ENCODE data around the gene OR51G2.
"Not testable (repeated sequence)": the region's sequence is repeated elsewhere in the genome, so short reads cannot be mapped to it uniquely, and the experiment has no call there.

Gene OR51G2, protein sequence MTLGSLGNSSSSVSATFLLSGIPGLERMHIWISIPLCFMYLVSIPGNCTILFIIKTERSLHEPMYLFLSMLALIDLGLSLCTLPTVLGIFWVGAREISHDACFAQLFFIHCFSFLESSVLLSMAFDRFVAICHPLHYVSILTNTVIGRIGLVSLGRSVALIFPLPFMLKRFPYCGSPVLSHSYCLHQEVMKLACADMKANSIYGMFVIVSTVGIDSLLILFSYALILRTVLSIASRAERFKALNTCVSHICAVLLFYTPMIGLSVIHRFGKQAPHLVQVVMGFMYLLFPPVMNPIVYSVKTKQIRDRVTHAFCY

DNA sequence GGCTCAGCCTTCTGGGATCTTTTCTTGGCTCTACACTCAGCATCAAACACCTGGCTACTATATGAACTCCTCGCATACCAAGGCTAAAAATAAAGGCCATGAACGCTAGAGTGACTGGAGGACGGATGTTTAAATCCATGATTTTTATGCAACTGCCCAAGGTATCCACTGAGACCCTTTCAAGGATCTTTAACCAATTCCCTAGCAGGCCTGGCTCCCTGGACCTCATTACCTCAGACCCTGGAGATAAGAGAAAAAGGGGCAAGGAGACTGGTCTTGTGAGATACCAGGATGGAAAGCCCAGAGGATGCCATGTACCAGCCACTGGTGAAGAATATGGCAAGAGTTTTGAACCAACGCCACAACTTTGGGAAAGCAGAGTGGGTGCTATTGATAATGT lies at the start of gene OR51G2:
OR51G2 (minus strand) TSS at position 101 of the 400 bp plus-strand sequence. CDS start 3,687 bp downstream, outside the sequence.
- DNase-seq, result no peak

DNA sequence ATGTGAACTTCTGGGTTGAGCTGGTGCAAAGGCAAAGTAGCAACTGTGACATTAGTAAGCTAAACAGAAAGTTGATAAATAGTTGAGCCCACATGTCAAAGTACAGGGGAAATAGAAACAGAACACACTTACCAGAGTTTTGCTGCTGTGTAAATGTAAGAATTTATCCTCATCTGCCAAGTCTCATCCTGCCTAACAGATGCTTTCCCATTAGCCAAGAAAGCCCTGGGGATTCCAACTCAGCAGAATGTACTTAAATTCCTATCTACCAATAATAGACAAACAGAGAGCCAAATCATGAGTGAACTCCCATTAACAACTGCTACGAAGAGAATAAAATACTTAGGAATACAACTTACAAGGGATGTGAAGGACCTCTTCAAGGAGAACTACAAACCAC lies 43.7 kb upstream of the OR51G2 start:
- DNase-seq, result no peak

DNA sequence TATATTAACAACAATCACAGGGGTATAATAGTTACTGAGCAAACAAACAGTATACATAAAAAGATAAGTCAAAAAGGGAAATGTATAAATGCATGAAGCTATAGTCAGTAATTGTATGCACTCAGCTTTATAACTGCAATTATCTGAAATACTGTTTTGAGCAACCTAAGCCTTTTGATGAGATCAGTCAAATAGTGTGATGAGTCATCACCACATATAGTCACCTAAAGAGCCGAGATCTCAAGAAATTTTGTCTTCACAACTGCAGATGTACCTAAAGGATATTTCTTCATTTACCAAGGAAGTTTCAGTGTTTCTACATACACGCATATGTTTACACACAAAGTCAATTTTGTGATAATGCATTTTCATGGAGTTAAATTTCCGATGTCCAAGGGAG lies 41.7 kb upstream of the OR51G2 start:
- DNase-seq, result no peak

DNA sequence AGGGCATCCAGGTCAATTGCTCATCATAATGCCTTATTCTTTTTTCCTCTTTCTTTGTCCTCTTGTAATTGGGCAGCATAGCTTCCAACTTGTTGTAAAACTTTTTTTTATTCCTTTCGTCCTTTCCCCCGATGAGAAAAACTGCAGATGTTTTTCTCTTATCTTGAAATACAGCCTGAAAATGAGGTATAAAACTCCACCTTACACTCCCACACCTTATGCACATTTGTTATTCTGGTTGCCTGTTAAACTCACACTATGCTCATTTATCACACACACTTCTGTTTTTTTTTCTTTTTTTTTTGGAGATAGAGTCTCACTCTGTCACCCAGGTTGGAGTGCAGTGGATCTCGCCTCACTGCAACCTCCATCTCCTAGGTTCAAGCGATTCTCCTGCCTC lies 38.2 kb upstream of the OR51G2 start:
- no peak for DNase-seq

DNA sequence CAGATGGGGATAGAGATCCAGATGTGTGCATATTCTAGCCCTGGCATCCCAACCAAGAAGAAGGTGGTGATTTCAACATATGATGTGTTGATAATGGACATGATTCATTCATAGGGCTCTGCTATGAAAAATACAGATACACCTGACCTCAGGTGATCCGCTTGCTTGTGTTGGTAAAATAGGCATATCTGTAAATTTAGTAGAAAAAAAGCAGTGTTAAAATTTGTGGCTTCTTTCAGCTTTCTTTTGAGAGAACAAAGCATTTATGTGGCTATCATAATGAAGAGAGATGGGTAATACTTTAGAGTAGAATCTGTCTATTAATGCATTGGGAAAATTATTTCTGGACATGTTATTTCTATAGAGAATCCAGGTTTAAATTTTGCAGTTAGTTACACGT lies 36.5 kb upstream of the OR51G2 start, which contains the start of gene OR51A2:
OR51A2 (minus strand) TSS at position 101 of the 400 bp plus-strand sequence; CDS start at position 101, 0 bp downstream.
- not testable (repeated sequence) for DNase-seq

DNA sequence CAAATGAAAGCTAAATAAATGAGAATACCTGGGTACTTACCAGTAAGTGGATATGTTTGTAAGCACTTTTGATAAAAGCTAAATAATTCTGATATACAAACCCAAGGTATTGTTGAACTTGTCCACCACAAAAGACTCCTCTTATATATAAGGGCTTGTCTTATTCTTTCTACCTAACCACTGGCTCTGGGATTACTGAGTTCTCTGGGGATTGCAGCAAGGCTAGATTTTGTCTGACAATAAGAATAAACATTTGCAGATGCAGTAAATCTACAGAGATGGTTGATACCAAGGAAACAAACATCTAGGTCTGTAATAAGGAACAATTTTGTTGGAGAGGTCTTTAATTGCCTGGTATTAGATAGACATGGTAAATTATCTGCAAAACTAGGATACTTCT lies 28.4 kb upstream of the OR51G2 start, which contains the start of gene OR51A4:
OR51A4 (minus strand) TSS at position 101 of the 400 bp plus-strand sequence. CDS start 505 bp downstream, outside the sequence.
- no peak for DNase-seq

DNA sequence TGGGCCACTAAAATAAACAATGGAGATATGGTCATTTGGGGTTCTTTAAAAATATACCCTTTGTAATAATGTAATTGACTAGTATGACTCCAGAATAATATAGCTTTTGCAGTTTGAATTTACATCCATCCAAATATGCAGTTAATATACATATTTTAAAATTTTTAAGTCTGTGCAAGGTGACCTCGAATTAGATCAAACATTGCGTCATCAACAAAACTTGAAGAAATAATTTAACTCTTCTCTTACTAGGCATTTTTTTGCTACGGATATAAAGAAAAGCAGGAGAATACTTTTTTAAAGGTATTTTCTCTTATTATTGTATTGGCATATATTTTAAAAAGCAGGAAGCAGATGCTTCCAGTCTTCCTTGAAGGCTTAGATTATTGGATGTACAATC lies 17.6 kb upstream of the OR51G2 start:
- DNase-seq, result no peak

DNA sequence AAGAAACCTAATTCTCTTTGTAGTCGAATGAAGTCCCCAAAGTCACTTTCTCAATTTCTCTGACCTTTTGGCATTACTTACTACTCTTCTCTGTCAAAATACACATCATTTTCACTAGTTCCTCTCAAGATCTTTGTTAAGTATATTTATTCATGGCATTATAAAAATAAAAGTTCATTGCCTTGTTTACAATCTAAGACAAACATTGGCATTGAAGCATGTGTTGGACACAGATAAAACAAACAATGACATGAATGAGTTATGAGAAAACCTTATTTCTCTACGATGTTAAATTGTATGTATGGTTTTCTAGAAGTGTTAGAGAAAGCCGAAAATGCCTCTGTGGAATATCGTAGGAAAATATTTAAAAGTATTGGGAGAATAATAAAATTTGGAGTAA lies 13.6 kb upstream of the OR51G2 start:
- no peak for DNase-seq

DNA sequence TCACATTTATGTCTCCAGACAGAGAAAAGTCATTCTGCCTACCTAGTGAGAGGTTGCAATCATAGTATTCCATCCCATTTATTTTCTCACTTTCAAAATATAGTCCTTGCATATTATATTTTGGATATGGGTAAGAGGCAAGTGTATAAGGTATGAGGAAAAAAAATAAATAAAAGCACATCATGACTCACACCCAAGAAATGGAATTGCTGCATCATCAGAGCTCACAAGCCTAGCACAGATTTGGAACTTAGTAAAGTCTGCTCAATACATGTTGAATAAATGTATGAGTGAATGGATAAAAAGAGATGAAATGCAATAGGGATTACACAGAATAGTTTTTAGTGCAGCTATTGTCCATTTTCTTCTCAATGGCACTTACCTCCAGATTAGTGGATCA lies 7.5 kb upstream of the OR51G2 start:
- no peak for DNase-seq

DNA sequence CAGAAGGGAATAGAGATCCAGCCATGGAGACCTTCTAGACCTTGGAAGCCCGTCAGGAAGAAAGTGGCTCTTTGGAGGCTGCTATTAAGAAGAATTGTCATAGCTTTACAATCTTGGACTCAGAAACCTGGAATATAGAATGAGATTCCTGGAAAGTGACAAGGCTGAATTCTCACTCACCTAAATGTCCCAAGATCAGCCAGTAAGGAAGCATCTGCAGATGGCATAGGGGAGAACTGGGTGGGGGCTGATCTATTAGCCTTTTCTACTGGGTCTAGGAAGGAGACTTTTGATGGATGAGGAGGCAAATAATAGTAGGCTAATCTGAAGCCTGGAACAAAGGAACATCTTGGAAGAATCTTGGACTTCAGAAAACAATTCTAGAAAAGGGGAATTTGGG lies 5.1 kb upstream of the OR51G2 start, which contains the start of gene OR51G1:
OR51G1 (minus strand) TSS at position 101 of the 400 bp plus-strand sequence; CDS start at position 101, 0 bp downstream.
- DNase-seq, result no peak

DNA sequence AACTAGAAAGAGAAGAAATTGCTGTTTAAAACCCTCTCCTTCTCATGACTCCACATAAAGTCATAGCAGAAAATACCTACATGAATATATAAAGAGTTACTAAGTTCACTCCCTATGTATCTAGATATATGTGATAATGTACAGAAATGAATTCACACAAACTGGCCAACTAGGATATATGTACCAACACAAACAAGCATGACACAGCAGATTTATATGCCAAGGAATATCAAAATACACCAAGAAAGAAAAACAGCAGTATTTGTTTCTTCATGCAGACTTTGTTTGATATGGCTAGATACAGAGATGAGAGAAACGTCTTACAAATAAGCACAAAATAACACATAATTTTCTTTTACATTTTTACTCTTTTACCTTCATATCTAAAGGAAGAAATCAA lies 3.2 kb upstream of the OR51G2 start:
- DNase-seq, result no peak

DNA sequence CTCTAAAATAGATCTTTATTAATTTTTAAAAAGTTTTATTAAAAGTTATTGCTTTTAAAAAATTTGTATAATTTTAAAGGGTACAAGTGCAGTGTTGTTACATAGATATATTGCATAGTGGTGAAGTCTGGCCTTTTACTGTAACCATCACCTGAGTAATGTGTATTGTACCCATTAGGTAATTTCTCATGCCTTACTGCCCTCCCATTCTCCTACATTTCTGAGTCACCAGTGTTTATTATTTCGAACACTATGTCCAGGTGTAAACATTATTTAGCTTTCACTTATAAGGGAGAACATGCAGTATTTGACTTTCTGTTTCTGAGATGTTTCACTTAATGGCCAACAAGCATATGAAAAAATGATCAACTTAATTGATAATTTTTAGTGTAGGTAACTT lies 2.6 kb upstream of the OR51G2 start:
- no peak for DNase-seq

DNA sequence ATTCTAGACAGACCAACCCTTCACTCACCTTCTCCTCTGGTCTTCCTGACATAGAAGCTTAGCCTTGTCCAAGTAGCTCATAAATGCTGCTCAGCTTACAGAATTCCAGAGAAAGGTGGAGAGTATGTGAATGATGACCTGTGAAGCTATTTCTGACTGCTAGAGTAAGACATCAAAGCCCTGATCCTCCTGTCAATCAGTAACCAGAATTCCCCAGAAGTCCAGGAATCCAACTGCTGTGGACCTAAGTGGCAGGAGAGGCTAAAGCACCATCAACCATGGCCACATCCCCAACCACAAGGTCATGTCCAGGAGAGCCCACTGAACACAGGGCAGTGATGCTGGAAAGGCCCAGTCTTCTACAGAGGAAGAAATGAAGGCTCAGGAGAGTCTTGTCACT lies 2.6 kb downstream of the OR51G2 start:
- no peak for DNase-seq

DNA sequence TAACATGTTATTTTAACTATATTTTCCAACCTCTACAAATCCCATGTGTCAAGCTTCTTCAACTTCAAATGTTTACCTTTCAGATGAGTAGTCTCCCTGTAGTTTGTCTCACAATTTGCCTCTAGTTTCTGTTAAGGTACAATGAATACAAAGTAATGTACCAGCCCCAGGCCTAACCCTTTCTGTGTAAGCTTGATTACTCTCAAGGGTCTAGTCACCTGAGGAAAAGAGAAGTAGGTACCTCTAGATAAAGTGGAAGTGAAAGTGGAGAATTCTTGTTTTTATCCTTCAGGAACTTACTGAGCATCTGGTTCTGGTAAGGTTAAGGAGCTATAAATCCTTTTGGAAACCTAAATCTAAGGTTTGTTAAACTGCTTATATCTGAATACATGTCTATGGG lies 15.7 kb downstream of the OR51G2 start, which contains the start of gene OR51A7:
OR51A7 (plus strand) TSS at position 300 of the 400 bp plus-strand sequence. CDS start 3,587 bp downstream, outside the sequence.
- no peak for DNase-seq

DNA sequence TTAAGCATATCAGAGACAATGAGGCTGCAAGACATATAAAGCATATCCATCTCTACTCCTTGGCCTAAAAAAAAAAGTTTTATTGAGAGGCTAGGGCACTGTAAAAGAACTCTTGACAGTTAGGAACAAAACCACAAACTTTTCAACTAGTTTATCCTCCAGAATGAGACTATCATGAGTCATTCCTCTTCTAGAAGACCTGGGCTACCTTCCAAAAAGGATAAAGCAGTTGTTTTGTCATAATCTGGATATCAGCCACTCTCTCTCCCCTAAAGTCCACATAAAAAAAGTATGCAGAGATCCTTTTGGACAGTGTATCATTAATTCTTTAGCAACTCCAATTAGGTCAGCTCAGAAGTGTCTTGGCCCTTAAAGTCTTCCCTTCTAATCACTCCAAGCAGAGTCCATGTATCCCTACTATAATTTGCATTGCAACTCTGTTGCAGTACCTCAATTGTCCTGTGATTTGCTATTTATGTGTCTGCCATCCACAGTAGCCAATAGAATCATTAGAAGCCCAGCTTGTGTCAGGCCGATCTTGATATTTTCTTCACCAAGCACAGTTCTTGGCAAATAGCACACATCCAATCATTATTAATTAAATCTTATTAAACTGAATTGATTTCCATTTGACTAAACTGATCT lies 27.0 kb downstream of the OR51G2 start:
- no peak for DNase-seq

DNA sequence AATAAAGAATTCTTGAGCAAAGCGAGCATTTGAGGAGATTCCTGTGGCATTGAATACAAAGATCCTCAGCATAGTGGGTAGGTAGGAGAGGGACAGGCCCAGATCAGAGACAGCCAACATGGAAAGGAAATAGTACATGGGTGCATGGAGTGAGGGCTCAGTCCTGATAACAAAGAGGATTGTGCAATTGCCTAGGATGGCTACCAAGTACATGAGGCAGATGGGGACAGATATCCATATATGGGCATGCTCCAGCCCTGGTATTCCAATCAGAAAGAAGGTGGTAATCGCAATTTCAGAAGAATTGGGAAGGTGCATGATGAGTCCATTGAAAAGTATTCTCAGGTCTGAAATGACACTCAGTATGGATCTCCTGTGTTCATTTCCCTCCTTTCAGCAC lies 28.9 kb downstream of the OR51G2 start:
- DNase-seq, result no peak

DNA sequence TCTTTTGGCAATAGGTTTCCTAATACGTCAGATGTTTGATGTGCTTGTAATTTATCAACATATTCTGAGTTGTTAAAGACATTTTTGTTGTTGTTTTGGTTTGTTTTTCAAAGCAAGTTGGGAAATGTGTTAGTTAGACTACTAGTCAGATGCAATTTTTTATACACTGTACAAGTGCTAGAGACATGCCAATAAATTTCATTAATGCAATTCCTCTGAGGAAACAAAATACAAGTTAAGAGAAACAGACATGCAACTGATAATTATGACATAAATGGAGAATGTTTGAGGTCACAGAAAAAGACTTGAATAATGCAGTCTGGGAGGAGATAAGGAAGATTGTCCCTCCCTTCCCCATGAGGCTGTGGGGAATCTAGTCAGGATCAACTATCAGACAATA lies 31.6 kb downstream of the OR51G2 start:
- DNase-seq, result no peak

DNA sequence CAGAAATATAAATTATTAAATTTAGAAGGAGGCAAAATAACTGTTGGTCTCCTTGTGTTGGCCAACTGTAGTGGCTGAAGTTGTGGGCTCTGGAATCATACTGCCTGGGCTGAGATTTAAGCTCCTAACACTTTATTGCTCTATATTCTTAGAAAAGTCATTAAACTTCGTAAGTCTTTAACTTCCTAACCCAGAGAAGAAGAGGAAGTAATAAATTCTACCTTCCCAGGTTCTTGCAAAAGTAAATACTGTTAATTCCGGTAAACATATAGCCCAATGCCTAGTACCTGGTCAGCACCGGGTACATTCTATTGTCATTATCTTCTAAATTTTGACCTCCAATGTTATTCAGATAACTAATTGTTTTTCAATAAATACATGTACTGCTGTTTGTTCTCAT lies 33.0 kb downstream of the OR51G2 start:
- no peak for DNase-seq

DNA sequence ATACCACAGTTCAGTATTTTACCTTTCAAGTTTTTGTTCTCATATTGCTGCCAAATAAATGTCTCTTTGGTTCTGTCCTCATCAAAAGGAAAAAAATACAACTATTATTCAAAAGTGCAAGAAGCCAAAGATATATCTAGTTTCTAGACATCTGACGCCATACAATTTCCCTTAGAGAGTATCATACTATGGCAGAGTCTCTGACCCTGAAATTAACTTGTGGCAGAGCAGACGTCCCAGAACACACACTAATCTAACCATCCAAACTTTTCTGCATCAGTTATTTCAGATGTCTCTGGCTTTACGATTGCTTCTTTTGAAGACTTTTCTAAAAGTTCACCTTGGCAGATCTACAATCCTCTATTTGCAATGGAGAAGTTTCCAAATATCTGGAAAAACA lies 34.8 kb downstream of the OR51G2 start:
- DNase-seq, result no peak

DNA sequence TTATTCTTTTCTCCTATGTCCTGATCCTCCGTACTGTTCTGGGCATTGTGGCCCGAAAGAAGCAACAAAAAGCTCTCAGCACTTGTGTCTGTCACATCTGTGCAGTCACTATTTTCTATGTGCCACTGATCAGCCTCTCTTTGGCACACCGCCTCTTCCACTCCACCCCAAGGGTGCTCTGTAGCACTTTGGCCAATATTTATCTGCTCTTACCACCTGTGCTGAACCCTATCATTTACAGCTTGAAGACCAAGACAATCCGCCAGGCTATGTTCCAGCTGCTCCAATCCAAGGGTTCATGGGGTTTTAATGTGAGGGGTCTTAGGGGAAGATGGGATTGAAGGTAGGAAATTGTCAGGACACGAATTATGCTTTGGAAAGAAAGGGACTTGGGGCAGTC lies 36.6 kb downstream of the OR51G2 start:
- DNase-seq, result no peak

DNA sequence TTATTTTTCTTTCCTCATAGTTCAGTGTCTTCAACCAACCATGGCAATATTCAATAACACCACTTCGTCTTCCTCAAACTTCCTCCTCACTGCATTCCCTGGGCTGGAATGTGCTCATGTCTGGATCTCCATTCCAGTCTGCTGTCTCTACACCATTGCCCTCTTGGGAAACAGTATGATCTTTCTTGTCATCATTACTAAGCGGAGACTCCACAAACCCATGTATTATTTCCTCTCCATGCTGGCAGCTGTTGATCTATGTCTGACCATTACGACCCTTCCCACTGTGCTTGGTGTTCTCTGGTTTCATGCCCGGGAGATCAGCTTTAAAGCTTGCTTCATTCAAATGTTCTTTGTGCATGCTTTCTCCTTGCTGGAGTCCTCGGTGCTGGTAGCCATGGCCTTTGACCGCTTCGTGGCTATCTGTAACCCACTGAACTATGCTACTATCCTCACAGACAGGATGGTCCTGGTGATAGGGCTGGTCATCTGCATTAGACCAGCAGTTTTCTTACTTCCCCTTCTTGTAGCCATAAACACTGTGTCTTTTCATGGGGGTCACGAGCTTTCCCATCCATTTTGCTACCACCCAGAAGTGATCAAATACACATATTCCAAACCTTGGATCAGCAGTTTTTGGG lies 37.2 kb downstream of the OR51G2 start, which contains the start of gene OR51T1:
OR51T1 (plus strand) TSS at position 41 of the 641 bp plus-strand sequence; CDS start at position 41, 0 bp downstream.
- DNase-seq, result no peak

DNA sequence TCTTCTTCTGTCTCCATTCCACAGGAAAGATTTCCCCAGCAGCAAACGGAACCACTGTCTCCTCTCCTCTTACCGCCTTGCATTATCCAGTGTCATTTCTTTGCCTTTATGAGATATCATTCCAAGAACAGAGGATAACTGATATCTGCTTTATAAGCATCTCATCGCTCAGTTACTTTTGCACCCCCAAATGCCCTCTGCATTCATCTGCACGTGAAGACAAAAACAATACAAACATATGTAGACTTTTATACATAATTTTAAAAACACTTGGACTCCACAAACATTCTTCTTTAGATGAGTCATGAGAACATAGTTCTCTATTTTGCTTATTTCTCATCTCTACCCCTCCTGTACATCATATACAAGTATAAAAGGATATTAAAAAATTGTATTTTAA lies 38.0 kb downstream of the OR51G2 start:
- DNase-seq, result no peak

DNA sequence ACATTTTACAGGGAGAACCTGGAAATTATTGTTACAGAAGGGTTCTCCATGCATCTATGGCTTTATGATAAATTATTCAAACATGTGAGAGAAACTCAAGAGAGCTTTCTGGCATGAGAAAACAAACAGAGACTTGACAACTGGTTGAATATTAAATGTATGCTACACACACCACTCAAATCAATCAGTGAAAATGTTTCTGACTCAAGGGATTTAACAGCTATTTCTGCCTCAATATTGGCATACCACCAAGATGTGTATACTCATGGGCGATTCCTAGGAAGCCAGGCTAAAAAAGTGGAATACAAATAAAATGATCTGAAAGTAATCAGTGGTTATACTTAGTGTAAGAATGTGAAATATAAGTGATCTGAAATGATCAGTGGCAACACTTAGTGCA lies 53.3 kb downstream of the OR51G2 start:
- no peak for DNase-seq

DNA sequence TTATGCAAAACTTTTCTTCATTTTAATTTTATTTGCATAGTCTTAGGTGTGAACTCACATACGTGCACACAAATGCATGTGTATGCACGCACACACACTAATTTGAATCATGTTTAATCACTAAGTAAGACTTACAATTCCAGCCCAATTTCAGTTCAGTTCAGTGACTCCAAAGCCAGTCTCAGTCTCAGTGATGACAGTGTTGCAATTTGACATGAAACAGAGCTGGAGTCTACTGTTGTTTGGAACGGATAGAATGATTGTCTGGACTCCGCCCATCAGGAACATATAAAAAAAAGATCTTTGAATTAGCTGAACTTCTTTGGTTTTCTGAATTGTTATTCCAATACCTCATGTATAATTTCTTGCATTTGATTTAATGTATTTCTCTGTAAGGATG lies 55.3 kb downstream of the OR51G2 start:
- no peak for DNase-seq
